ENCODE data around the gene EXOC4. TPM values are rescaled to one million over a fixed set of nuclear protein-coding genes. Genes with fewer than 3 reads are reported as not detected.

Gene EXOC4
- total and polyA plus RNA-seq, 2 donors from 2014 or later: 22.8 to 78.7 TPM

- DNase-seq (no peak), FAIRE-seq (no peak)
- H3K36me3 ChIP-seq (ENCODE audit: control insufficient read depth in 2 of 3, insufficient read depth in 3 of 3, low read length in 3 of 3): no peaks in the 10 kb centered on the region
- H3K4me3 ChIP-seq (ENCODE audit: low read length in 3 of 3): no peak overlapping the region
- no peaks in the 10 kb centered on the region for H3K4me1 ChIP-seq (ENCODE audit: control insufficient read depth in 2 of 3, insufficient read depth in 2 of 3, low read depth in 1 of 3, low read length in 3 of 3)
- intact Hi-C loops (cut with DNase I): no loop called here
- no peak for TF ChIP-seq CTCF (IDR thresholded peaks at IDR 0.05; ENCODE audit: borderline replicate concordance, extremely low read depth, insufficient read depth)
- H3K27me3 ChIP-seq (ENCODE audit: control insufficient read depth, insufficient read depth, low read length): no peaks in the 10 kb centered on the region
- no peaks in the 10 kb centered on the region for H3K9me3 ChIP-seq (ENCODE audit: control insufficient read depth in 2 of 3, insufficient read depth in 1 of 3, low read length in 3 of 3)
- H3K27ac ChIP-seq (ENCODE audit: low read depth in 2 of 2, low read length in 2 of 2): no peak overlapping the region
- no peak overlapping the region for H3K9ac ChIP-seq (ENCODE audit: low read length in 3 of 3)
These were observed 415.6 kb downstream of the EXOC4 start for GRCh38 chr7:133668296-133669060.

- intact Hi-C loops (cut with DNase I): no loop called here
- no peak for DNase-seq
- H3K4me1 ChIP-seq (ENCODE audit: control insufficient read depth in 2 of 3, insufficient read depth in 2 of 3, low read depth in 1 of 3, low read length in 3 of 3): no peaks in the 10 kb centered on the region
- H3K27ac ChIP-seq (ENCODE audit: low read depth in 2 of 2, low read length in 2 of 2): no peak overlapping the region
- H3K9ac ChIP-seq (ENCODE audit: low read length in 3 of 3): no peak overlapping the region
- H3K4me3 ChIP-seq (ENCODE audit: low read length in 3 of 3): no peak overlapping the region
- H3K27me3 ChIP-seq (ENCODE audit: control insufficient read depth, insufficient read depth, low read length): no peaks in the 10 kb centered on the region
- H3K36me3 ChIP-seq (ENCODE audit: control insufficient read depth in 2 of 3, insufficient read depth in 3 of 3, low read length in 3 of 3): no peaks in the 10 kb centered on the region
- no peak for FAIRE-seq
- H3K9me3 ChIP-seq (ENCODE audit: control insufficient read depth in 2 of 3, insufficient read depth in 1 of 3, low read length in 3 of 3): no peaks in the 10 kb centered on the region
- TF ChIP-seq CTCF (IDR thresholded peaks at IDR 0.05; ENCODE audit: borderline replicate concordance, extremely low read depth, insufficient read depth): no peak
These were observed 416.2 kb downstream of the EXOC4 start for GRCh38 chr7:133669061-133669455.

GRCh38 chr7:133670250-133670649 is 417.4 kb downstream of the EXOC4 start:
- no peak overlapping the region for H3K4me3 ChIP-seq (ENCODE audit: low read length in 3 of 3)
- no peak overlapping the region for H3K9ac ChIP-seq (ENCODE audit: low read length in 3 of 3)
- no peaks in the 10 kb centered on the region for H3K36me3 ChIP-seq (ENCODE audit: control insufficient read depth in 2 of 3, insufficient read depth in 3 of 3, low read length in 3 of 3)
- FAIRE-seq (no peak), DNase-seq (no peak)
- intact Hi-C loops (cut with DNase I): no loop called here
- no peak overlapping the region for H3K27ac ChIP-seq (ENCODE audit: low read depth in 2 of 2, low read length in 2 of 2)
- no peaks in the 10 kb centered on the region for H3K9me3 ChIP-seq (ENCODE audit: control insufficient read depth in 2 of 3, insufficient read depth in 1 of 3, low read length in 3 of 3)
- no peak for TF ChIP-seq CTCF (IDR thresholded peaks at IDR 0.05; ENCODE audit: borderline replicate concordance, extremely low read depth, insufficient read depth)
- H3K4me1 ChIP-seq (ENCODE audit: control insufficient read depth in 2 of 3, insufficient read depth in 2 of 3, low read depth in 1 of 3, low read length in 3 of 3): no peaks in the 10 kb centered on the region
- H3K27me3 ChIP-seq (ENCODE audit: control insufficient read depth, insufficient read depth, low read length): no peaks in the 10 kb centered on the region

All from kidney (tissue), 14 donors.